ENCODE measurements around the gene MED16. TPM values are rescaled to one million over a fixed set of nuclear protein-coding genes. Genes with fewer than 3 reads are reported as not detected.
A peak's percentile ranks its signal among the peaks of the same experiment; 100 is the strongest.

MED16 gene
- total and polyA plus RNA-seq, 2 of the 4 experiments (the other 2 are of a cell fraction) = 8.1 to 40.2 TPM

DNA sequence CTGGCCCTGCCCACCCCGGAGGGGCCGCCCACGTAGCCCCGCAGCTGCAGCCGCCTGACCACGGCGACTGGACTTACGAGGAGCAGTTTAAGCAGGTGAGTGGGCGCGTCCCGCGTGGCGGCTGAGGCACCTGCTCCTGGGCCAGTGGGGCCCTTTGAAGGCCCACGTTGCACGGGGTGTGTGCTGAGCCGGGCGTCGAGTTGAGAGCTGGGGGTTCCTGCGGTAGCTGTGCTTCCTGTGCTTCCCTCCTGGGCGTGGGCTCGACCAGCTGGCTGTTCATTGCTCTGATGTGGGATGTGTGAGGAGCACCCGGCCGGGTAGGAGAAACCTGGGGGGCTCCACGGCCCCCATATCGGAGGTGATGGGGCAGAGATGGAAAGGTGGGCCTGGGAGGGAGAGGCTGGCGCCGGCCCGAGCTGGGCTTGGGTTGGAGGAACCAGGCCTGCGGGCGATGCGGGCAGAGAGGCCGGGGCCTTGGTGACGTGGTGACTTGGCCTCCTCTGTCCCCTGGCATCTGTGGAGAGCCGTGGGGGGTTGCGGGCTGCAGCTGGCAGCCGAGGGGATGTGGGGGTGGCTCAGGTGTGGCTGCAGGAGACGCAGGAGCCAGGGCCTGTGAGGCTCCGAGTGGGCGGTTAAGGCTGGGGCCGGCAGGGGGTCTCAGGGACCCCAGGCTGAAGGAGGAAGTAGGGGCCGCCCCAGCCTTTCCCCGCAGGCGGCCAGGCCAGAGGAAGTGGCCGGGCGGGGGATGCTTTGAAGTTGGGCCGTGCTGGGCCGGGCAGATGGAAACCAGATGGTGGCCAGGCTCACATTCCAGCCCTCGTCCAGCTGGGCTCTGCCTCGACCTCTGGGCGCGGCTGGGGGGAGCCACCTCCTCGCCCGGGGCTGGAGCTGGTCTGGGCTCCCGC lies 39.9 kb upstream of the MED16 start:
- H3K27ac ChIP-seq (ENCODE audit: insufficient read depth, low read length) = peak overlapping the region; percentile 98
- peaks cover 52% of the 10 kb centered on the region for H3K36me3 ChIP-seq (ENCODE audit: control insufficient read depth, insufficient read depth, low read length)
- H3K9me1 ChIP-seq (ENCODE audit: insufficient read depth, low read length) = peaks cover 5% of the 10 kb centered on the region; the same call in 1 of the 2 replicates
- TF ChIP-seq MAZ (IDR thresholded peaks at IDR 0.05; ENCODE audit: borderline replicate concordance, low read depth, low read length) (peak; percentile 85; the same call in 1 of the 2 replicates), RAD21 (IDR thresholded peaks at IDR 0.05; ENCODE audit: low read length) (peak; percentile 38), MAFK (IDR thresholded peaks at IDR 0.05; ENCODE audit: low read depth, low read length) (no peak), RCOR1 (IDR thresholded peaks at IDR 0.05; ENCODE audit: insufficient replicate concordance, low read length) (peak; percentile 83), RFX5 (IDR thresholded peaks at IDR 0.05; ENCODE audit: low read depth, low read length) (no peak), BHLHE40 (IDR thresholded peaks at IDR 0.05; ENCODE audit: low read depth, low read length) (peak; percentile 47; the same call in 1 of the 2 replicates), MXI1 (IDR thresholded peaks at IDR 0.05; ENCODE audit: borderline replicate concordance, low read depth, low read length) (peak; percentile 77; the same call in 1 of the 2 replicates)
- TF ChIP-seq, protein P1, sequence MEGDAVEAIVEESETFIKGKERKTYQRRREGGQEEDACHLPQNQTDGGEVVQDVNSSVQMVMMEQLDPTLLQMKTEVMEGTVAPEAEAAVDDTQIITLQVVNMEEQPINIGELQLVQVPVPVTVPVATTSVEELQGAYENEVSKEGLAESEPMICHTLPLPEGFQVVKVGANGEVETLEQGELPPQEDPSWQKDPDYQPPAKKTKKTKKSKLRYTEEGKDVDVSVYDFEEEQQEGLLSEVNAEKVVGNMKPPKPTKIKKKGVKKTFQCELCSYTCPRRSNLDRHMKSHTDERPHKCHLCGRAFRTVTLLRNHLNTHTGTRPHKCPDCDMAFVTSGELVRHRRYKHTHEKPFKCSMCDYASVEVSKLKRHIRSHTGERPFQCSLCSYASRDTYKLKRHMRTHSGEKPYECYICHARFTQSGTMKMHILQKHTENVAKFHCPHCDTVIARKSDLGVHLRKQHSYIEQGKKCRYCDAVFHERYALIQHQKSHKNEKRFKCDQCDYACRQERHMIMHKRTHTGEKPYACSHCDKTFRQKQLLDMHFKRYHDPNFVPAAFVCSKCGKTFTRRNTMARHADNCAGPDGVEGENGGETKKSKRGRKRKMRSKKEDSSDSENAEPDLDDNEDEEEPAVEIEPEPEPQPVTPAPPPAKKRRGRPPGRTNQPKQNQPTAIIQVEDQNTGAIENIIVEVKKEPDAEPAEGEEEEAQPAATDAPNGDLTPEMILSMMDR (conservative IDR thresholded peaks at IDR 0.05; ENCODE audit: low read depth, low read length) = peak; percentile 38
- H3K14ac ChIP-seq (replicated peaks; ENCODE audit: low read depth, low read length) = peak overlapping the region; percentile 89
- no TSS peak for BruUV-seq (replicated peaks)
- intact Hi-C loops (cut with micrococcal nuclease) (loop anchor here (2.0 kb wide), 1 partner anchor 30 kb away; no protein-coding TSS in a partner anchor), dilution Hi-C loops (cut with HindIII; ENCODE audit: low sequenced_read_pairs, unreplicated experiment) (no loop called here), in situ Hi-C loops (cut with MboI; ENCODE audit: low sequenced_read_pairs) (no loop called here)
- peak overlapping the region; percentile 98 for H4K91ac ChIP-seq (ENCODE audit: insufficient read depth, low read depth, low read length)
- peak overlapping the region; percentile 97 for H2BK120ac ChIP-seq (ENCODE audit: low read depth, low read length)
- no peaks in the 10 kb centered on the region for H3K27me3 ChIP-seq (ENCODE audit: control insufficient read depth, insufficient read depth, low read length)
- H2AFZ ChIP-seq (replicated peaks; ENCODE audit: low read length, poor library complexity) = peak overlapping the region; percentile 84
- peak overlapping the region; percentile 64 for H3K56ac ChIP-seq (ENCODE audit: extremely low read depth, insufficient read depth, low read length)
- peaks cover 33% of the 10 kb centered on the region for H3K4me1 ChIP-seq (ENCODE audit: control insufficient read depth, insufficient read depth, low read length)
- H4K20me1 ChIP-seq (ENCODE audit: insufficient read depth, low read length) = peaks cover 30% of the 10 kb centered on the region
- H3K9me3 ChIP-seq (ENCODE audit: control insufficient read depth, insufficient read depth, low read length) = no peaks in the 10 kb centered on the region
- H4K5ac ChIP-seq (ENCODE audit: low read depth, low read length) = peak overlapping the region; percentile 90
- H3K79me1 ChIP-seq (ENCODE audit: low read depth in 1 of 2, low read length in 2 of 2) = peaks cover 19 to 60% of the 10 kb centered on the region in 2 experiments
- WGBS, 2 experiments (ENCODE audit: extremely low coverage in 2 of 2, insufficient read length in 1 of 2) = 13% methylated on average over 24 of the region's 54 CpGs; no CpG with 5 or more reads in 1 of the 2 experiments
- H4K8ac ChIP-seq (ENCODE audit: low read depth in 2 of 2, low read length in 2 of 2) = peak overlapping the region; percentile 94 to 98
- H2AK9ac ChIP-seq (replicated peaks; ENCODE audit: low read depth, low read length, poor library complexity) = peak overlapping the region; percentile 99
- H3K23ac ChIP-seq (ENCODE audit: low read depth, low read length) = peak overlapping the region; percentile 87
- H3K4me2 ChIP-seq (ENCODE audit: low read depth, low read length) = peak overlapping the region; percentile 48
- peak overlapping the region; percentile 67 for H3K9ac ChIP-seq (ENCODE audit: low read depth, low read length)
- H3K18ac ChIP-seq (ENCODE audit: low read depth, low read length) = peak overlapping the region; percentile 33
- peak overlapping the region; percentile 99 for H2AK5ac ChIP-seq (ENCODE audit: low read depth, low read length)
- peak overlapping the region; percentile 99 for H3K4ac ChIP-seq (ENCODE audit: low read depth, low read length)
- DNase-seq (peak; percentile 94), ATAC-seq (ENCODE audit: low read depth) (peak; percentile 95)
- H2BK20ac ChIP-seq (ENCODE audit: low read depth, low read length) = peak overlapping the region; percentile 89
- peak overlapping the region; percentile 65; the same call in 1 of the 3 replicates for H2BK15ac ChIP-seq (ENCODE audit: low read depth, low read length)
- ChIA-PET CTCF (no interaction called here), POLR2A (ENCODE audit: unreplicated experiment) (interaction anchor here (0.6 to 0.9 kb wide), 3 partner anchors 23 to 270 kb away, joined by 3 to 4 read pairs (median 3); no protein-coding TSS in a partner anchor)
- H3K4me3 ChIP-seq (ENCODE audit: insufficient read depth, low read depth, low read length) = peak overlapping the region; percentile 19; the same call in 1 of the 2 replicates
- peak overlapping the region; percentile 98 for H2BK5ac ChIP-seq (ENCODE audit: low read depth, low read length, poor library complexity, severe bottlenecking)

Measured in IMR-90 (cell line).